Thyroid gland (tissue), 4 donors: ENCODE data around the gene TRABD2B.

Experiments
- POLR2A ChIP-seq, 2 donors: fragments of 450-650 bp; IDR thresholded peaks; one replicate each; pipeline ENCODE4 v1.6.1; 2017; ENCODE audit warnings: antibody characterized with exemption in 2 of 2, mild to moderate bottlenecking in 2 of 2, moderate library complexity in 1 of 2
- TF ChIP-seq, protein P1 (sequence below), 6 experiments: fragments of 200-600 bp in 3 of 6; fragments of 450-650 bp in 3 of 6; sonication (generic) in 3 of 6; IDR thresholded peaks; one replicate each; pipeline ENCODE4 v1.5.1; 2016 to 2019; ENCODE audit warnings: antibody characterized with exemption in 6 of 6, mild to moderate bottlenecking in 2 of 6, inconsistent platforms in 1 of 6, moderate library complexity in 1 of 6

DNA sequence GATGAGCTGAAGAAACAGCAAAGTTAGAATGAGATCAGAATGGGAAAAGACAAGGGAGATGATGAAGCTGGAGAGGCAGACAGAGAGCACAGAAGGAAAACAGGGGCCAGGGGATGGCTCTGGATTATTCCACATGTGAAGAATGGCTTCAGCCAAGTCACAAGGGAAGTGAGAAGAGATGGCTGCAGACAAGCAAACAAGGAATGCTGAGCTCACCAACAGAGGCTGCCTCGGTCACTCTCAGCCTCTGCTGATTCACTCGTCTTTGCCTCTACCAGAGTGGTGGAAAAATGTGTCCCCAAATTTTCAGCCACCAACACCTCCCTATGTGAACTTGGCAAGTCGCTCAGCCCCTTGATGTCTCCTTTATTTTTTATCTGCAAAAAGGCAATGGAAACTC, 46.7 kb downstream of the TRABD2B start:
- TF ChIP-seq, protein P1, sequence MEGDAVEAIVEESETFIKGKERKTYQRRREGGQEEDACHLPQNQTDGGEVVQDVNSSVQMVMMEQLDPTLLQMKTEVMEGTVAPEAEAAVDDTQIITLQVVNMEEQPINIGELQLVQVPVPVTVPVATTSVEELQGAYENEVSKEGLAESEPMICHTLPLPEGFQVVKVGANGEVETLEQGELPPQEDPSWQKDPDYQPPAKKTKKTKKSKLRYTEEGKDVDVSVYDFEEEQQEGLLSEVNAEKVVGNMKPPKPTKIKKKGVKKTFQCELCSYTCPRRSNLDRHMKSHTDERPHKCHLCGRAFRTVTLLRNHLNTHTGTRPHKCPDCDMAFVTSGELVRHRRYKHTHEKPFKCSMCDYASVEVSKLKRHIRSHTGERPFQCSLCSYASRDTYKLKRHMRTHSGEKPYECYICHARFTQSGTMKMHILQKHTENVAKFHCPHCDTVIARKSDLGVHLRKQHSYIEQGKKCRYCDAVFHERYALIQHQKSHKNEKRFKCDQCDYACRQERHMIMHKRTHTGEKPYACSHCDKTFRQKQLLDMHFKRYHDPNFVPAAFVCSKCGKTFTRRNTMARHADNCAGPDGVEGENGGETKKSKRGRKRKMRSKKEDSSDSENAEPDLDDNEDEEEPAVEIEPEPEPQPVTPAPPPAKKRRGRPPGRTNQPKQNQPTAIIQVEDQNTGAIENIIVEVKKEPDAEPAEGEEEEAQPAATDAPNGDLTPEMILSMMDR (IDR thresholded peaks at IDR 0.05): no peak
- no peak for TF ChIP-seq POLR2A (IDR thresholded peaks at IDR 0.05)
